HepG2 (cell line): Measurements from ENCODE around the gene APOL2. TPM values are rescaled to one million over a fixed set of nuclear protein-coding genes. Genes with fewer than 3 reads are reported as not detected.

Experiments used
- ATAC-seq: fragments of 200-7000 bp; cut with Tn5 transposase; 3 replicates; pipeline ENCODE4 v1.9.1; 2020; ENCODE audit warnings: mild to moderate bottlenecking, moderate library complexity
- BruUV-seq: library from RNA; stranded (reverse); fragments of 400-500 nt; replicated peaks from 2 replicates; lab custom pipeline; 2021; lab: Mats Ljungman, UMichigan
- CTCF ChIA-PET: fragments of 300-600 bp; formaldehyde crosslinking; extraction: SDS; loops from one replicate; lab custom pipeline; 2021; ENCODE audit warnings: low total read pairs, inconsistent platforms, low intra/inter-chr PET ratio; lab: Yijun Ruan, JAX
- POLR2A ChIA-PET: fragments of 350-600 bp; sonication (Branson Sonifier 250); formaldehyde crosslinking; loops from one replicate; lab custom pipeline; 2020; ENCODE audit warnings: antibody characterized with exemption, inconsistent platforms; lab: Yijun Ruan, JAX
- DNase-seq: peaks from one replicate; pipeline ENCODE4 v3.0.0-alpha.2; 2015; ENCODE audit warnings: low spot score
- FAIRE-seq: peaks from 3 replicates; lab custom pipeline; 2011; peaks lifted over from hg19 to GRCh38; lab: Jason Lieb, UNC
- H2AFZ ChIP-seq: one replicate; pipeline ENCODE4 v1.6.1; 2011; ENCODE audit warnings: low read length, inconsistent platforms
- H3K27ac ChIP-seq: fragments of 300-600 bp; 3 replicates; pipeline ENCODE4 v1.8.0; 2011; ENCODE audit warnings: mixed run types, mild to moderate bottlenecking, mixed read lengths, low read length, inconsistent platforms; ENCODE audit not compliant: insufficient read depth; ENCODE audit errors: extremely low read length
- H3K27me3 ChIP-seq, 2 experiments: fragments of 200-600 bp in 1 of 2; 2 replicates in 1 of 2; 3 replicates in 1 of 2; pipeline versions ENCODE4 v1.6.0 to v1.8.0; 2011; ENCODE audit warnings: low read length in 2 of 2, mild to moderate bottlenecking in 2 of 2, moderate library complexity in 2 of 2, inconsistent platforms in 1 of 2; ENCODE audit not compliant: insufficient read depth in 2 of 2, control insufficient read depth in 1 of 2
- H3K36me3 ChIP-seq, 2 experiments: fragments of 200-600 bp in 1 of 2; replicated peaks in 1 of 2; 2 replicates in 1 of 2; 3 replicates in 1 of 2; pipeline versions ENCODE4 v1.5.1 to v1.8.0; 2011; ENCODE audit warnings: low read length in 2 of 2, inconsistent platforms in 1 of 2; ENCODE audit not compliant: insufficient read depth in 2 of 2, control insufficient read depth in 1 of 2
- H3K4me1 ChIP-seq: 2 replicates; pipeline ENCODE4 v1.5.1; 2012; ENCODE audit warnings: low read length, inconsistent platforms; ENCODE audit not compliant: insufficient read depth
- H3K4me2 ChIP-seq: 2 replicates; pipeline ENCODE4 v1.6.0; 2011; ENCODE audit warnings: low read depth, low read length, inconsistent platforms
- H3K4me3 ChIP-seq, 3 experiments: fragments of 200-600 bp in 1 of 3; sonication (generic), shearing (Covaris generic) in 1 of 3; replicated peaks in 1 of 3; 2 replicates each; pipeline ENCODE4 v1.5.1; 2011 to 2016; ENCODE audit warnings: low read length in 3 of 3, inconsistent platforms in 2 of 3, low read depth in 2 of 3, mild to moderate bottlenecking in 2 of 3, control low read depth in 1 of 3, mixed read lengths in 1 of 3; ENCODE audit not compliant: insufficient read depth in 1 of 3
- H3K79me2 ChIP-seq: one replicate; pipeline ENCODE4 v1.6.1; 2011; ENCODE audit warnings: low read length, inconsistent platforms; ENCODE audit not compliant: insufficient read depth
- H3K9ac ChIP-seq: 2 replicates; pipeline ENCODE4 v1.6.0; 2011; ENCODE audit warnings: mild to moderate bottlenecking, low read depth, low read length, inconsistent platforms; ENCODE audit not compliant: insufficient read depth
- H3K9me3 ChIP-seq: 2 replicates; pipeline ENCODE4 v1.5.1; 2012; ENCODE audit warnings: mild to moderate bottlenecking, low read length
- H4K20me1 ChIP-seq: 2 replicates; pipeline ENCODE4 v1.6.0; 2011; ENCODE audit warnings: inconsistent platforms, mild to moderate bottlenecking, low read length, moderate library complexity; ENCODE audit not compliant: insufficient read depth
- ATF2 ChIP-seq: sonication (generic); formaldehyde crosslinking; IDR thresholded peaks from 2 replicates; pipeline ENCODE4 v1.4.0; 2020; ENCODE audit warnings: missing genetic modification reagents
- CREM ChIP-seq, 2 experiments: sonication (generic) in 1 of 2; formaldehyde crosslinking in 1 of 2; IDR thresholded peaks; 2 replicates each; pipeline versions ENCODE4 v1.4.0 to v1.6.1; 2016 to 2020; ENCODE audit warnings: antibody characterized with exemption in 1 of 2, mild to moderate bottlenecking in 1 of 2, missing genetic modification reagents in 1 of 2
- ELF4 ChIP-seq: sonication (generic); formaldehyde crosslinking; IDR thresholded peaks from 2 replicates; pipeline ENCODE4 v1.5.0; 2020; ENCODE audit warnings: missing genetic modification reagents, mild to moderate bottlenecking, moderate library complexity, borderline replicate concordance
- HNRNPUL1 ChIP-seq: fragments of 200-400 bp; formaldehyde crosslinking; IDR thresholded peaks from 2 replicates; pipeline ENCODE4 v1.6.1; 2017; ENCODE audit warnings: low read depth, mild to moderate bottlenecking, low read length, moderate library complexity
- MTA3 ChIP-seq: sonication (generic); formaldehyde crosslinking; IDR thresholded peaks from 2 replicates; pipeline ENCODE4 v1.4.0; 2020; ENCODE audit warnings: missing genetic modification reagents
- PHF5A ChIP-seq: IDR thresholded peaks from one replicate; pipeline ENCODE4 v1.6.1; 2018; ENCODE audit warnings: low read depth, missing genetic modification reagents; ENCODE audit not compliant: unreplicated experiment
- RORA ChIP-seq: sonication (generic); formaldehyde crosslinking; IDR thresholded peaks from 2 replicates; pipeline ENCODE4 v1.5.0; 2020; ENCODE audit warnings: mild to moderate bottlenecking, missing genetic modification reagents, moderate library complexity
- SIN3A ChIP-seq: IDR thresholded peaks from 2 replicates; pipeline ENCODE4 v1.6.1; 2011; ENCODE audit warnings: low read depth, mild to moderate bottlenecking, control low read depth, low read length, borderline replicate concordance
- SOX13 ChIP-seq, 3 experiments: fragments of 450-650 bp in 1 of 3; sonication (generic) in 1 of 3; formaldehyde crosslinking in 1 of 3; IDR thresholded peaks in 2 of 3; conservative IDR thresholded peaks in 1 of 3; 2 replicates each; pipeline versions ENCODE4 v1.5.0 to v1.6.1; 2016 to 2020; ENCODE audit warnings: antibody characterized with exemption in 1 of 3, mild to moderate bottlenecking in 1 of 3, missing compliant biosample characterization in 1 of 3, missing genetic modification reagents in 1 of 3, moderate library complexity in 1 of 3
- STAG1 ChIP-seq: sonication (generic); formaldehyde crosslinking; IDR thresholded peaks from 2 replicates; pipeline ENCODE4 v1.4.0; 2020; ENCODE audit warnings: missing genetic modification reagents
- TFAP4 ChIP-seq: sonication (generic); IDR thresholded peaks from 2 replicates; pipeline ENCODE4 v1.6.1; 2016; ENCODE audit warnings: low read depth, borderline replicate concordance
- ZBED4 ChIP-seq: sonication (generic); formaldehyde crosslinking; IDR thresholded peaks from 2 replicates; pipeline ENCODE4 v1.4.0; 2020; ENCODE audit warnings: missing genetic modification reagents, borderline replicate concordance
- ZFP41 ChIP-seq: sonication (generic); formaldehyde crosslinking; IDR thresholded peaks from 2 replicates; pipeline ENCODE4 v1.4.0; 2020; ENCODE audit warnings: mild to moderate bottlenecking, missing genetic modification reagents, borderline replicate concordance
- ZNF841 ChIP-seq: sonication (generic); formaldehyde crosslinking; IDR thresholded peaks from 2 replicates; pipeline ENCODE4 v1.8.1; 2023; ENCODE audit warnings: missing genetic modification reagents, borderline replicate concordance
- ZNF879 ChIP-seq: sonication (generic); formaldehyde crosslinking; IDR thresholded peaks from 2 replicates; pipeline ENCODE4 v1.8.1; 2023; ENCODE audit warnings: missing genetic modification reagents
- WGBS: methylation state at CpG from one replicate; pipeline ENCODE4 v1.1.6; 2017; ENCODE audit warnings: low lambda C conversion rate; 5-methylcytosine and 5-hydroxymethylcytosine counted together
- in situ Hi-C: cut with HindIII; loops from 2 replicates; pipeline ENCODE4 v1.10.0; 2017; ENCODE audit warnings: low pct_unique_long_range_greater_than_20kb; ENCODE audit not compliant: extremely low pct_ligation_motif_present
- intact Hi-C: fragments of 100-400 bp; cut with micrococcal nuclease; formaldehyde crosslinking; loops from one replicate; pipeline ENCODE4 v1.10.0; 2022; ENCODE audit not compliant: unreplicated experiment
- polyA plus RNA-seq, 8 experiments: library from polyadenylated mRNA; depleted of rRNA in 3 of 8; stranded (reverse) in 7 of 8; unstranded in 1 of 8; fragments of >200 nt; fragmentation: Illumina TruSeq in 4 of 8; extraction: Trizol in 4 of 8; gene quantifications; 2 replicates each; pipeline versions ENCODE4 v1.2.1 to v1.2.3, GENCODE V29; 2011 to 2016; ENCODE audit warnings: low read depth in 4 of 8, missing spikeins in 1 of 8, mixed read lengths in 1 of 8; ENCODE audit not compliant: insufficient read depth in 1 of 8
- total RNA-seq, 5 experiments: library from RNA; depleted of rRNA; stranded (reverse); fragments of >200 nt; fragmentation: Illumina TruSeq; extraction: Trizol; gene quantifications; 2 replicates each; pipeline ENCODE4 v1.2.3, GENCODE V29; 2016; ENCODE audit warnings: low read depth in 1 of 5

The APOL2 gene
- total and polyA plus RNA-seq, 2 of the 13 experiments (the other 11 are each of a cell fraction or from before 2014, with no cell fraction given), result 28.7 to 51.2 TPM

GRCh38 chr22:36211237-36211861 is 28.0 kb downstream of the APOL2 start:
- no peak for ATAC-seq
- ChIA-PET POLR2A (no interaction called here), CTCF (no interaction called here)
- Histone ChIP-seq H3K79me2 (no peaks in the 10 kb centered on the region), H2AFZ (no peak overlapping the region), H3K9ac (no peak overlapping the region), H4K20me1 (no peaks in the 10 kb centered on the region), H3K27me3 (no peaks in the 10 kb centered on the region), H3K4me1 (peaks cover 82% of the 10 kb centered on the region), H3K27ac (no peak overlapping the region), H3K36me3 (no peaks in the 10 kb centered on the region), H3K4me2 (no peak overlapping the region), H3K9me3 (no peaks in the 10 kb centered on the region), H3K4me3 (no peak overlapping the region)
- BruUV-seq, result no TSS peak
- no peak for FAIRE-seq
- intact Hi-C loops, result no loop called here
- no peak for DNase-seq
- in situ Hi-C loops, result no loop called here
- 72% methylated on average over 4 of the region's 4 CpGs for WGBS
- no peak for TF ChIP-seq ZBED4 (CRISPR knock-in tag)
- TF ChIP-seq ZFP41, result no peak
- no peak for TF ChIP-seq HNRNPUL1
- TF ChIP-seq ELF4, result no peak
- no peak for TF ChIP-seq ZNF879 (CRISPR knock-in tag)
- no peak for TF ChIP-seq CREM (IDR thresholded peaks at IDR 0.05)
- no peak for TF ChIP-seq CREM (CRISPR knock-in tag; IDR thresholded peaks at IDR 0.05)
- no peak for TF ChIP-seq ATF2 (CRISPR knock-in tag)
- TF ChIP-seq SIN3A, result no peak
- TF ChIP-seq STAG1 (CRISPR knock-in tag), result no peak
- TF ChIP-seq SOX13 (IDR thresholded peaks at IDR 0.05), result no peak
- no peak for TF ChIP-seq SOX13 (CRISPR knock-in tag; conservative IDR thresholded peaks at IDR 0.05 in 1 of 2, IDR thresholded peaks at IDR 0.05 in 1 of 2)
- no peak for TF ChIP-seq RORA (CRISPR knock-in tag)
- no peak for TF ChIP-seq ZNF841 (CRISPR knock-in tag)
- TF ChIP-seq MTA3 (CRISPR knock-in tag), result no peak
- no peak for TF ChIP-seq TFAP4
- TF ChIP-seq PHF5A (CRISPR knock-in tag), result no peak
